Measurements from ENCODE around the gene SGMS1.

SGMS1 gene

GRCh38 chr10:50531388-50532077, 92.2 kb downstream of the SGMS1 start:
- no peak overlapping the region for H3K27ac ChIP-seq
- TF ChIP-seq CTCF (IDR thresholded peaks at IDR 0.05) (no peak), ZFX (IDR thresholded peaks at IDR 0.05; ENCODE audit: borderline replicate concordance) (no peak)

GRCh38 chr10:50529660-50530059, 94.1 kb downstream of the SGMS1 start:
- H3K27ac ChIP-seq: no peak overlapping the region
- no peak for TF ChIP-seq ZFX (IDR thresholded peaks at IDR 0.05; ENCODE audit: borderline replicate concordance)
- no peak for TF ChIP-seq CTCF (IDR thresholded peaks at IDR 0.05)

- no peak overlapping the region for H3K27ac ChIP-seq
- TF ChIP-seq CTCF (IDR thresholded peaks at IDR 0.05) (no peak), ZFX (IDR thresholded peaks at IDR 0.05; ENCODE audit: borderline replicate concordance) (no peak)
These were observed 95.5 kb downstream of the SGMS1 start for GRCh38 chr10:50528206-50528605.

GRCh38 chr10:50527442-50528043, 96.2 kb downstream of the SGMS1 start:
- no peak overlapping the region for H3K27ac ChIP-seq
- TF ChIP-seq ZFX (IDR thresholded peaks at IDR 0.05; ENCODE audit: borderline replicate concordance) (no peak), CTCF (IDR thresholded peaks at IDR 0.05) (no peak)

- H3K27ac ChIP-seq: no peak overlapping the region
- TF ChIP-seq CTCF (IDR thresholded peaks at IDR 0.05): no peak
- TF ChIP-seq ZFX (IDR thresholded peaks at IDR 0.05; ENCODE audit: borderline replicate concordance): no peak
These were observed 97.6 kb downstream of the SGMS1 start for GRCh38 chr10:50526185-50526584.

- H3K27ac ChIP-seq: no peak overlapping the region
- TF ChIP-seq CTCF (IDR thresholded peaks at IDR 0.05): no peak
- no peak for TF ChIP-seq ZFX (IDR thresholded peaks at IDR 0.05; ENCODE audit: borderline replicate concordance)
These were observed 100.4 kb downstream of the SGMS1 start for GRCh38 chr10:50523357-50523756.

- no peak overlapping the region for H3K27ac ChIP-seq
- TF ChIP-seq ZFX (IDR thresholded peaks at IDR 0.05; ENCODE audit: borderline replicate concordance) (no peak), CTCF (IDR thresholded peaks at IDR 0.05) (no peak)
These were observed 100.8 kb downstream of the SGMS1 start for GRCh38 chr10:50522908-50523307.
